ENCODE measurements around the gene TRAPPC6A. TPM values are rescaled to one million over a fixed set of nuclear protein-coding genes. Genes with fewer than 3 reads are reported as not detected.

TRAPPC6A gene
- total RNA-seq, 1 experiment from 2014 or later, result 59.7 TPM

- TF ChIP-seq NR1H2 (CRISPR knock-in tag; IDR thresholded peaks at IDR 0.05) (no peak), CBFB (CRISPR knock-in tag; IDR thresholded peaks at IDR 0.05; ENCODE audit: low read depth) (peak; percentile 93; the same call in 1 of the 2 replicates), TEAD4 (CRISPR knock-in tag; IDR thresholded peaks at IDR 0.05) (peak; percentile 51; the same call in 1 of the 2 replicates), ZBTB21 (CRISPR knock-in tag; IDR thresholded peaks at IDR 0.05; ENCODE audit: borderline replicate concordance) (peak; percentile 83), TCF7 (CRISPR knock-in tag; IDR thresholded peaks at IDR 0.05; ENCODE audit: low read depth) (0 out of 2 replicates have a peak, but pooled peaks have one; percentile 3), MAX (CRISPR knock-in tag; IDR thresholded peaks at IDR 0.05) (peak; percentile 87; the same call in 1 of the 2 replicates), PRDM15 (CRISPR knock-in tag; IDR thresholded peaks at IDR 0.05) (peak; percentile 72), ZNF121 (CRISPR knock-in tag; IDR thresholded peaks at IDR 0.05) (no peak), CREB1 (CRISPR knock-in tag; IDR thresholded peaks at IDR 0.05) (no peak), ETV6 (CRISPR knock-in tag; IDR thresholded peaks at IDR 0.05) (peak; percentile 77), TP53 (CRISPR knock-in tag; IDR thresholded peaks at IDR 0.05) (peak; percentile 97), E2F5 (CRISPR knock-in tag; IDR thresholded peaks at IDR 0.05) (peak; percentile 65; the same call in 1 of the 2 replicates), ARID4B (CRISPR knock-in tag; IDR thresholded peaks at IDR 0.05; ENCODE audit: borderline replicate concordance) (peak; percentile 78), ZNF138 (CRISPR knock-in tag; conservative IDR thresholded peaks at IDR 0.05) (peak; percentile 93), ZNF423 (CRISPR knock-in tag; IDR thresholded peaks at IDR 0.05) (no peak), FOXP4 (CRISPR knock-in tag; IDR thresholded peaks at IDR 0.05) (peak; percentile 91), FOXJ3 (CRISPR knock-in tag; IDR thresholded peaks at IDR 0.05; ENCODE audit: borderline replicate concordance) (no peak), NFYB (CRISPR knock-in tag; conservative IDR thresholded peaks at IDR 0.05; ENCODE audit: low read depth) (peak; percentile 26)
Measured at GRCh38 chr19:45152504-45153338, 25.3 kb downstream of the TRAPPC6A start (continued).
